Right lobe of liver (tissue), 6 donors: ENCODE data around the gene PCNT. TPM values are rescaled to one million over a fixed set of nuclear protein-coding genes. Genes with fewer than 3 reads are reported as not detected.
"Not testable (repeated sequence)": the region's sequence is repeated elsewhere in the genome, so short reads cannot be mapped to it uniquely, and the experiment has no call there.

Experiments
- ATAC-seq, 4 donors: fragments of 200-7000 bp; cut with Tn5 transposase; one replicate each; pipeline ENCODE4 v1.9.1; 2020; ENCODE audit warnings: mild to moderate bottlenecking in 4 of 4, moderate library complexity in 4 of 4
- DNase-seq, 3 donors: peaks; one replicate each; pipeline ENCODE4 v3.0.0-alpha.2; 2020
- H3K27ac ChIP-seq, 3 donors: fragments of 200-600 bp; one replicate each; pipeline ENCODE4 v1.8.0; 2022
- H3K27me3 ChIP-seq, 2 donors: fragments of 200-600 bp; one replicate each; pipeline ENCODE4 v1.8.0; 2022
- H3K36me3 ChIP-seq, 4 donors: fragments of 200-600 bp; sonication (generic) in 1 of 4; one replicate each; pipeline versions ENCODE4 v1.5.1 to v1.8.0; 2017 to 2022; ENCODE audit warnings: control low read depth in 1 of 4
- H3K4me1 ChIP-seq, 4 donors: fragments of 200-600 bp; sonication (generic) in 1 of 4; one replicate each; pipeline versions ENCODE4 v1.5.1 to v1.8.0; 2017 to 2022; ENCODE audit warnings: control low read depth in 1 of 4
- H3K4me3 ChIP-seq, 3 donors: fragments of 200-600 bp; one replicate each; pipeline ENCODE4 v1.8.0; 2022
- H3K9me3 ChIP-seq, 4 donors: fragments of 200-600 bp; sonication (generic) in 1 of 4; one replicate each; pipeline versions ENCODE4 v1.5.1 to v1.8.0; 2017 to 2022; ENCODE audit warnings: control low read depth in 1 of 4
- CTCF ChIP-seq, 4 donors: fragments of 200-600 bp in 3 of 4; fragments of 450-650 bp in 1 of 4; IDR thresholded peaks; one replicate each; pipeline versions ENCODE4 v1.5.1 to v1.8.0; 2016 to 2022; ENCODE audit warnings: antibody characterized with exemption in 4 of 4, mild to moderate bottlenecking in 2 of 4
- POLR2A ChIP-seq: fragments of 450-650 bp; IDR thresholded peaks from one replicate; pipeline ENCODE4 v1.6.1; 2017; ENCODE audit warnings: antibody characterized with exemption, mild to moderate bottlenecking
- WGBS: methylation state at CpG from one replicate; pipeline ENCODE4 v1.1.6; 2018; ENCODE audit warnings: low coverage, low lambda C conversion rate; ENCODE audit not compliant: insufficient coverage; ENCODE audit errors: missing lambda C conversion rate; 5-methylcytosine and 5-hydroxymethylcytosine counted together
- intact Hi-C, 2 donors: fragments of 100-400 bp; cut with DNase I; formaldehyde crosslinking; loops; one replicate each; pipeline versions ENCODE4 v1.11.2 to v1.14.1; 2022
- total RNA-seq, 6 experiments: library from RNA; depleted of rRNA in 2 of 6; stranded (reverse); fragments of >200 nt in 2 of 6; fragmentation: NEBNext Ultra II Directional in 3 of 6; extraction: Animal tissue kit (Norgen Biotek cat#: 25700) in 3 of 6; gene quantifications; one replicate each; pipeline versions ENCODE4 v1.1.0 to v1.2.4, GENCODE V29; 2016 to 2023
- donor health status: DM: no; HTN: yes; CAD: no.
- donor health status: DM: no; HTN: no; CAD: no.
- donor health status: DM: no; HTN: no; CAD: no.
- donor health status: DM: no; HTN: yes; CAD: no.
- donor health status: DM: no; HTN: yes; CAD: no.

Gene PCNT
- total RNA-seq, 6 experiments from 2014 or later = 9.9 to 18.2 (median 14.1) TPM

- H3K4me3 ChIP-seq = no peak overlapping the region
- TF ChIP-seq CTCF (IDR thresholded peaks at IDR 0.05) = no peak
- no peak for TF ChIP-seq POLR2A
- no peak overlapping the region for H3K27ac ChIP-seq
- DNase-seq (no peak), ATAC-seq (no peak)
- H3K36me3 ChIP-seq = peaks cover 0 to 10% (median 3%) of the 10 kb centered on the region in 4 donors
- H3K9me3 ChIP-seq = no peaks in the 10 kb centered on the region
- WGBS = 91% methylated on average over 8 of the region's 16 CpGs
- H3K27me3 ChIP-seq = no peaks in the 10 kb centered on the region
- intact Hi-C loops = no loop called here
- no peaks in the 10 kb centered on the region for H3K4me1 ChIP-seq
These were observed 47.5 kb downstream of the PCNT start for GRCh38 chr21:46371204-46372013.

GRCh38 chr21:46372014-46372485 is 48.1 kb downstream of the PCNT start:
- intact Hi-C loops = no loop called here
- 96% methylated on average over 6 of the region's 7 CpGs for WGBS
- H3K9me3 ChIP-seq = no peaks in the 10 kb centered on the region

GRCh38 chr21:46372947-46373346 is 49.0 kb downstream of the PCNT start:
- H3K27me3 ChIP-seq, H3K27ac ChIP-seq, DNase-seq, ATAC-seq, H3K4me1 ChIP-seq, H3K4me3 ChIP-seq, intact Hi-C loops, H3K36me3 ChIP-seq, H3K9me3 ChIP-seq: not testable (repeated sequence)
- whole genome bisulfite sequencing = 89% methylated on average over 10 of the region's 10 CpGs

More at GRCh38 chr21:46372014-46372485, 48.1 kb downstream of the PCNT start:
- H3K36me3 ChIP-seq = peaks cover 0 to 4% (median 0%) of the 10 kb centered on the region in 4 donors
- H3K4me3 ChIP-seq = no peak overlapping the region
- TF ChIP-seq CTCF (IDR thresholded peaks at IDR 0.05) = no peak
- no peak for TF ChIP-seq POLR2A
- DNase-seq = no peak
- no peaks in the 10 kb centered on the region for H3K27me3 ChIP-seq
- ATAC-seq = no peak
- H3K27ac ChIP-seq = no peak overlapping the region
- no peaks in the 10 kb centered on the region for H3K4me1 ChIP-seq

GRCh38 chr21:46374761-46375389 is 50.9 kb downstream of the PCNT start:
- ATAC-seq = peak in 1 of 4 donors; percentile 59

More at GRCh38 chr21:46374761-46375389, 50.9 kb downstream of the PCNT start:
- TF ChIP-seq CTCF (IDR thresholded peaks at IDR 0.05) (no peak), POLR2A (no peak)
- H3K9me3 ChIP-seq = no peaks in the 10 kb centered on the region
- WGBS = 62% methylated on average over 14 of the region's 21 CpGs
- no peak overlapping the region for H3K27ac ChIP-seq
- DNase-seq = no peak
- no peaks in the 10 kb centered on the region for H3K27me3 ChIP-seq
- intact Hi-C loops = no loop called here
- H3K36me3 ChIP-seq = no peaks in the 10 kb centered on the region
- no peaks in the 10 kb centered on the region for H3K4me1 ChIP-seq
- no peak overlapping the region for H3K4me3 ChIP-seq
